Esophagus squamous epithelium (tissue), 4 donors: Measurements from ENCODE around the gene STX3.

ENCODE experiments used
- POLR2A ChIP-seq, 4 donors: fragments of 450-650 bp; IDR thresholded peaks; one replicate each; pipeline ENCODE4 v1.6.1; 2017; ENCODE audit warnings: antibody characterized with exemption in 4 of 4, mild to moderate bottlenecking in 4 of 4, moderate library complexity in 3 of 4
- TF ChIP-seq, protein P1 (sequence below), 6 experiments: fragments of 450-650 bp in 4 of 6; fragments of 200-600 bp in 2 of 6; sonication (generic) in 2 of 6; IDR thresholded peaks; one replicate each; pipeline ENCODE4 v1.5.1; 2016 to 2019; ENCODE audit warnings: antibody characterized with exemption in 6 of 6, mild to moderate bottlenecking in 4 of 6, moderate library complexity in 4 of 6

DNA sequence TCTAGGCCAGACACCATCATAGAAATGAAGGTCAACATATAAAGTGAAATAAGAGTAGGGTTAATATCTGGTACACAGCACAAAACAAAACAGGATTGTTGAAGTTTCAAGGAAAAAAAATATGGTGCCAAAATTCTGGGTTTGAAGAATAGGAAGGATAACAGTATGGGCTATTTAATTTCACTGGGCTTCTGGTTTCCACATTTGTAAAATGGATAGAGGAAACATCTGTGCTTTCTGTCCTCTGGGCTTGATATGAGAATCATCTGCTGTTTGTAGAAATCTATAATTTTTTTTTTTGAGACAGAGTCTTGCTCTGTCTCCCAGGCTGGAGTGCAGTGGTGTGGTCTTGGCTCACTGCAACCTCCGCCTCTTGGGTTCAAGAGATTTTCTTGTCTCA is 27.8 kb upstream of the STX3 start:
- TF ChIP-seq, protein P1, sequence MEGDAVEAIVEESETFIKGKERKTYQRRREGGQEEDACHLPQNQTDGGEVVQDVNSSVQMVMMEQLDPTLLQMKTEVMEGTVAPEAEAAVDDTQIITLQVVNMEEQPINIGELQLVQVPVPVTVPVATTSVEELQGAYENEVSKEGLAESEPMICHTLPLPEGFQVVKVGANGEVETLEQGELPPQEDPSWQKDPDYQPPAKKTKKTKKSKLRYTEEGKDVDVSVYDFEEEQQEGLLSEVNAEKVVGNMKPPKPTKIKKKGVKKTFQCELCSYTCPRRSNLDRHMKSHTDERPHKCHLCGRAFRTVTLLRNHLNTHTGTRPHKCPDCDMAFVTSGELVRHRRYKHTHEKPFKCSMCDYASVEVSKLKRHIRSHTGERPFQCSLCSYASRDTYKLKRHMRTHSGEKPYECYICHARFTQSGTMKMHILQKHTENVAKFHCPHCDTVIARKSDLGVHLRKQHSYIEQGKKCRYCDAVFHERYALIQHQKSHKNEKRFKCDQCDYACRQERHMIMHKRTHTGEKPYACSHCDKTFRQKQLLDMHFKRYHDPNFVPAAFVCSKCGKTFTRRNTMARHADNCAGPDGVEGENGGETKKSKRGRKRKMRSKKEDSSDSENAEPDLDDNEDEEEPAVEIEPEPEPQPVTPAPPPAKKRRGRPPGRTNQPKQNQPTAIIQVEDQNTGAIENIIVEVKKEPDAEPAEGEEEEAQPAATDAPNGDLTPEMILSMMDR (IDR thresholded peaks at IDR 0.05) = no peak
- no peak for TF ChIP-seq POLR2A (IDR thresholded peaks at IDR 0.05)
